Mesothelial cell of epicardium (in vitro differentiated cells): Measurements from ENCODE around the gene FAM78B. TPM values are rescaled to one million over a fixed set of nuclear protein-coding genes. Genes with fewer than 3 reads are reported as not detected.
A peak's percentile ranks its signal among the peaks of the same experiment; 100 is the strongest.

Source experiments
- DNase-seq, 2 experiments: peaks; one replicate each; pipeline ENCODE4 v3.0.0; 2021; ENCODE audit warnings: low spot score in 2 of 2; ENCODE audit not compliant: unreplicated experiment in 2 of 2
- H3K27ac Mint-ChIP-seq: 2 replicates; pipeline ENCODE4 v1.8.0; 2021; ENCODE audit warnings: mixed read lengths
- H3K27me3 Mint-ChIP-seq: 2 replicates; pipeline ENCODE4 v1.8.0; 2021; ENCODE audit warnings: low read depth, mixed read lengths
- H3K36me3 Mint-ChIP-seq: 2 replicates; pipeline ENCODE4 v1.8.0; 2021; ENCODE audit warnings: mixed read lengths
- H3K4me1 Mint-ChIP-seq: 2 replicates; pipeline ENCODE4 v1.8.0; 2021; ENCODE audit warnings: mixed read lengths
- H3K4me3 Mint-ChIP-seq: 2 replicates; pipeline ENCODE4 v1.8.0; 2021; ENCODE audit warnings: mild to moderate bottlenecking, moderate library complexity, mixed read lengths
- H3K9me3 Mint-ChIP-seq: 2 replicates; pipeline ENCODE4 v1.8.0; 2021; ENCODE audit warnings: mixed read lengths
- total RNA-seq: library from RNA; stranded (reverse); gene quantifications from 3 replicates; pipeline ENCODE4 v1.2.1, GENCODE V29; 2021
- TF ChIP-seq, protein P1 (sequence below): fragments of 200-600 bp; sonication (generic); IDR thresholded peaks from one replicate; pipeline ENCODE4 v1.5.0; 2021; ENCODE audit warnings: antibody characterized with exemption; ENCODE audit not compliant: unreplicated experiment

FAM78B gene
- total RNA-seq, 1 donor from 2014 or later: 0.16 TPM

DNA sequence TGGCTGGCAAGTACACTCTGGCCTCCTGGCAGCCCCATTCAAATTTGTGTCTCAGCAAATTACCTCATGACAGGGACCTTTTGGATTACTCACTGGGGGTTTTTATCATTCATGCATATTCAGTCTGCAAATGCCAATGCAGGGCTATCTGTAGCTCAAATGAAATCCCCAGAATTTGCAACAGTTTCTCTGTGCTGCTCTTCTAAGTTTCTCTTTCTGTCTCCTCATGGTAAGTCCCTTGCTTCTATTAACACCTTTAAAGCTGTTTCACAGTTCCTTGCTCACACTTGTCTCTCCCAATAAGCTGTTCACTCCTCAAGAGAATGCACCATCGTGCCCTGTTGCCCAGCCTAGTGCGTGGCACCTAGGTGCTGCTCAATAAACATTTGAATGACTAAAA, 3.3 kb upstream of the FAM78B start:
- no peaks in the 10 kb centered on the region for H3K36me3 Mint-ChIP-seq
- H3K4me1 Mint-ChIP-seq: peaks cover 3% of the 10 kb centered on the region
- no peak overlapping the region for H3K4me3 Mint-ChIP-seq
- H3K27me3 Mint-ChIP-seq: peaks cover 56% of the 10 kb centered on the region
- TF ChIP-seq, protein P1, sequence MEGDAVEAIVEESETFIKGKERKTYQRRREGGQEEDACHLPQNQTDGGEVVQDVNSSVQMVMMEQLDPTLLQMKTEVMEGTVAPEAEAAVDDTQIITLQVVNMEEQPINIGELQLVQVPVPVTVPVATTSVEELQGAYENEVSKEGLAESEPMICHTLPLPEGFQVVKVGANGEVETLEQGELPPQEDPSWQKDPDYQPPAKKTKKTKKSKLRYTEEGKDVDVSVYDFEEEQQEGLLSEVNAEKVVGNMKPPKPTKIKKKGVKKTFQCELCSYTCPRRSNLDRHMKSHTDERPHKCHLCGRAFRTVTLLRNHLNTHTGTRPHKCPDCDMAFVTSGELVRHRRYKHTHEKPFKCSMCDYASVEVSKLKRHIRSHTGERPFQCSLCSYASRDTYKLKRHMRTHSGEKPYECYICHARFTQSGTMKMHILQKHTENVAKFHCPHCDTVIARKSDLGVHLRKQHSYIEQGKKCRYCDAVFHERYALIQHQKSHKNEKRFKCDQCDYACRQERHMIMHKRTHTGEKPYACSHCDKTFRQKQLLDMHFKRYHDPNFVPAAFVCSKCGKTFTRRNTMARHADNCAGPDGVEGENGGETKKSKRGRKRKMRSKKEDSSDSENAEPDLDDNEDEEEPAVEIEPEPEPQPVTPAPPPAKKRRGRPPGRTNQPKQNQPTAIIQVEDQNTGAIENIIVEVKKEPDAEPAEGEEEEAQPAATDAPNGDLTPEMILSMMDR: no peak
- H3K9me3 Mint-ChIP-seq: no peaks in the 10 kb centered on the region
- DNase-seq: no peak
- H3K27ac Mint-ChIP-seq: no peak overlapping the region

DNA sequence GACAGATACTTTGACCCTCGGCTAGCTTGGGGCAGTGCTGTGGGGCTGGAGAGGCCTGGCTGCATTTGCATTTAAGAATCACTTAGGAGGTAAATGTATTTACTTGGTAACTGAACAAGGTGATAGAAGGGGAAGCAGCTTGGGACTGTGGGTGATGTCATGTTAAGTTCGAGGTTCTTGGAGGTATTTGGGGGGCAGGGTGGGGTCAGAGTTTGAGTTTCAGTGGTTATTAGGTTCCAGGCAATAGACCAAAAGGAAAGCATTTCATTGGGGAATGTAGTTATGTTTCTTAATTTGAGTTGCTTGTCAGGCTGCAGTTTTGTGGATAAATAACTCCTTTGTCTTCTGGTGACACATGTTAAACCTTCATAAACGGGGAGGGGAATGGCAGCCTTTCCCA, 2.4 kb upstream of the FAM78B start:
- Mint-ChIP-seq H3K27me3 (peaks cover 59% of the 10 kb centered on the region), H3K4me1 (peaks cover 5% of the 10 kb centered on the region), H3K9me3 (no peaks in the 10 kb centered on the region), H3K36me3 (no peaks in the 10 kb centered on the region), H3K4me3 (no peak overlapping the region), H3K27ac (no peak overlapping the region)
- DNase-seq: no peak
- TF ChIP-seq, protein P1: no peak

DNA sequence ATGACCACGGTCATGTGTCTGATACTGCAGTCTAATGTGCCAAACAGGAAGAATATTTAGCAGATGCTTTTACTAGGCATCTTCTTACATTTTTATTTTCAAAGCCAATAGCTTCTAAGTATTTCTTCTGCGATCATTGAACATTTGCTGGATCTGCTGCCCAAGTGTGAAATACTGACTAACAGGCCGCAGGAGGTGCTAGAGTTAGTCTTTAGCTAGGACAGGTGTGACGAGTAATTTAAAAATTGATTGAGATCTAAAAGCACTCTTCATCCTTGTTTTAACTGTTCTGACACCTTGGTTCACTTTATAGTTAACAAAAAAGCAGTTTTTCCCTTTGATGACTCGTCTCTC, 748 bp upstream of the FAM78B start:
- no peak for DNase-seq

DNA sequence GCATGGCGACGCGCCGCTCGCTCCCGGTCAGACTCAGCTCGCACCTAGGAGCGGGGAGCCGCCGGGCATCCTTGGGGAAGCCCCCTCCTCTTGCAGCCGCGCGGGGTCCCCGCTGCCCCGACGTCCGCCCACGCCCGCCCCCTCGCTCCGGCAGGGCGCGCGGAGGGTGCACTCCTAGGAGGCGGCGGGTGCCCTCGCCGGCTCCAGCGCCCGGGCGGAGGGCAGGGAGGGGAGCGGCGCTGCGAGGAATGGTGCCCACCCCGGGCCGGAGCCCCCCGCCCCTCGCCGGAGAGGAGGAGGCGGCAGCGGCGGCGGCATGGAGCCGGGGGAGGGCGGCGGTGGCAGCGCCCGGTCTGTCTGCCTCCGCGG, 488 bp downstream of the FAM78B start:
- H3K4me3 Mint-ChIP-seq: no peak overlapping the region
- H3K4me1 Mint-ChIP-seq: peaks cover 5% of the 10 kb centered on the region
- DNase-seq: no peak
- peaks cover 88% of the 10 kb centered on the region for H3K27me3 Mint-ChIP-seq
- TF ChIP-seq, protein P1: no peak
- no peak overlapping the region for H3K27ac Mint-ChIP-seq
- no peaks in the 10 kb centered on the region for H3K9me3 Mint-ChIP-seq
- H3K36me3 Mint-ChIP-seq: no peaks in the 10 kb centered on the region

More for the DNA sequence above, 748 bp upstream of the FAM78B start:
- no peaks in the 10 kb centered on the region for H3K9me3 Mint-ChIP-seq
- H3K4me1 Mint-ChIP-seq: peaks cover 5% of the 10 kb centered on the region
- TF ChIP-seq, protein P1: no peak
- H3K27ac Mint-ChIP-seq: no peak overlapping the region
- H3K4me3 Mint-ChIP-seq: peak overlapping the region; percentile 60
- no peaks in the 10 kb centered on the region for H3K36me3 Mint-ChIP-seq
- peaks cover 75% of the 10 kb centered on the region for H3K27me3 Mint-ChIP-seq

DNA sequence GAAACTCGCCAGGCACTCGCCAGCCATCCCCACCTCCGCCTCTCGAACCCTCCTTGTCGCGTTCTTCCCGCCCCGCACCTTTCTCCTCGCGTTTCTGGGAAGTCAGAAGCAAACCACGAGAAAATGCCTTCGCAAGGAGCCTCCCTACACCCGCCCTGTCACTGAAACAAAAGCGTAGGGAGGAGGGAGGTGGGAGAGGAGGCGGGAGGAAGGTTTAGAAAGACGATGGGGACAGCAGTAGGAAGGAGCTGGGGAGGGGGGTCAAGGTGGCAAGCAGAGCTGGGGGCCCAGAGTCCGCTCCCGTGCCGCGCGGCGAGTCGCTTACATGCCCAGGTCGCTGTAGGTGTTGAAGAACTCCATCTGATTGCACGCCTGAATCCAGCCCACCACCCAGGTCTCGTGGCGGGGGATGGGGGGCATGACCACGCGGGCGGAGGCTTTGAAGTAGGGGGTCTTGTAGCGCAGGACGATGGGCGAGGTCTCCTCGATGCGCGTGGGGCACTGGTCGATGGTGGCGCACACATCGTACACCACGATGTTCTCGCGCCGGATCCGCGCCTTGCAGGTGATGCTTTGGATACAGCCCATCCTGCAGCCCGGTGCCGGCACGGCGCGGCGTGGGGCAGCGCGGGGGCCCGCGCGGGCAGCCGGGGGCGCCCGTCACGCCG, 1.0 kb downstream of the FAM78B start:
- Mint-ChIP-seq H3K4me3 (peak overlapping the region; percentile 66), H3K36me3 (no peaks in the 10 kb centered on the region), H3K27ac (no peak overlapping the region), H3K4me1 (peaks cover 5% of the 10 kb centered on the region), H3K9me3 (no peaks in the 10 kb centered on the region), H3K27me3 (peaks cover 88% of the 10 kb centered on the region)
- no peak for DNase-seq
- TF ChIP-seq, protein P1: no peak
